HepG2 (cell line): ENCODE measurements around the gene FAM219A. TPM values are rescaled to one million over a fixed set of nuclear protein-coding genes. Genes with fewer than 3 reads are reported as not detected.

ENCODE experiments used
- ATAC-seq: fragments of 200-7000 bp; cut with Tn5 transposase; 3 replicates; pipeline ENCODE4 v1.9.1; 2020; ENCODE audit warnings: mild to moderate bottlenecking, moderate library complexity
- BruUV-seq: library from RNA; stranded (reverse); fragments of 400-500 nt; replicated peaks from 2 replicates; lab custom pipeline; 2021; lab: Mats Ljungman, UMichigan
- CTCF ChIA-PET: fragments of 300-600 bp; formaldehyde crosslinking; extraction: SDS; loops from one replicate; lab custom pipeline; 2021; ENCODE audit warnings: low total read pairs, inconsistent platforms, low intra/inter-chr PET ratio; lab: Yijun Ruan, JAX
- POLR2A ChIA-PET: fragments of 350-600 bp; sonication (Branson Sonifier 250); formaldehyde crosslinking; loops from one replicate; lab custom pipeline; 2020; ENCODE audit warnings: antibody characterized with exemption, inconsistent platforms; lab: Yijun Ruan, JAX
- DNase-seq: peaks from one replicate; pipeline ENCODE4 v3.0.0-alpha.2; 2015; ENCODE audit warnings: low spot score
- FAIRE-seq: peaks from 3 replicates; lab custom pipeline; 2011; peaks lifted over from hg19 to GRCh38; lab: Jason Lieb, UNC
- H2AFZ ChIP-seq: one replicate; pipeline ENCODE4 v1.6.1; 2011; ENCODE audit warnings: low read length, inconsistent platforms
- H3K27ac ChIP-seq: fragments of 300-600 bp; 3 replicates; pipeline ENCODE4 v1.8.0; 2011; ENCODE audit warnings: mixed run types, mild to moderate bottlenecking, mixed read lengths, low read length, inconsistent platforms; ENCODE audit not compliant: insufficient read depth; ENCODE audit errors: extremely low read length
- H3K27me3 ChIP-seq, 2 experiments: fragments of 200-600 bp in 1 of 2; 2 replicates in 1 of 2; 3 replicates in 1 of 2; pipeline versions ENCODE4 v1.6.0 to v1.8.0; 2011; ENCODE audit warnings: low read length in 2 of 2, mild to moderate bottlenecking in 2 of 2, moderate library complexity in 2 of 2, inconsistent platforms in 1 of 2; ENCODE audit not compliant: insufficient read depth in 2 of 2, control insufficient read depth in 1 of 2
- H3K36me3 ChIP-seq, 2 experiments: fragments of 200-600 bp in 1 of 2; replicated peaks in 1 of 2; 2 replicates in 1 of 2; 3 replicates in 1 of 2; pipeline versions ENCODE4 v1.5.1 to v1.8.0; 2011; ENCODE audit warnings: low read length in 2 of 2, inconsistent platforms in 1 of 2; ENCODE audit not compliant: insufficient read depth in 2 of 2, control insufficient read depth in 1 of 2
- H3K4me1 ChIP-seq: 2 replicates; pipeline ENCODE4 v1.5.1; 2012; ENCODE audit warnings: low read length, inconsistent platforms; ENCODE audit not compliant: insufficient read depth
- H3K4me2 ChIP-seq: 2 replicates; pipeline ENCODE4 v1.6.0; 2011; ENCODE audit warnings: low read depth, low read length, inconsistent platforms
- H3K4me3 ChIP-seq, 3 experiments: fragments of 200-600 bp in 1 of 3; sonication (generic), shearing (Covaris generic) in 1 of 3; replicated peaks in 1 of 3; 2 replicates each; pipeline ENCODE4 v1.5.1; 2011 to 2016; ENCODE audit warnings: low read length in 3 of 3, inconsistent platforms in 2 of 3, low read depth in 2 of 3, mild to moderate bottlenecking in 2 of 3, control low read depth in 1 of 3, mixed read lengths in 1 of 3; ENCODE audit not compliant: insufficient read depth in 1 of 3
- H3K79me2 ChIP-seq: one replicate; pipeline ENCODE4 v1.6.1; 2011; ENCODE audit warnings: low read length, inconsistent platforms; ENCODE audit not compliant: insufficient read depth
- H3K9ac ChIP-seq: 2 replicates; pipeline ENCODE4 v1.6.0; 2011; ENCODE audit warnings: mild to moderate bottlenecking, low read depth, low read length, inconsistent platforms; ENCODE audit not compliant: insufficient read depth
- H3K9me3 ChIP-seq: 2 replicates; pipeline ENCODE4 v1.5.1; 2012; ENCODE audit warnings: mild to moderate bottlenecking, low read length
- H4K20me1 ChIP-seq: 2 replicates; pipeline ENCODE4 v1.6.0; 2011; ENCODE audit warnings: inconsistent platforms, mild to moderate bottlenecking, low read length, moderate library complexity; ENCODE audit not compliant: insufficient read depth
- FOXP4 ChIP-seq: sonication (generic); formaldehyde crosslinking; IDR thresholded peaks from 2 replicates; pipeline ENCODE4 v1.4.0; 2020; ENCODE audit warnings: missing genetic modification reagents
- HMGA1 ChIP-seq: sonication (generic); formaldehyde crosslinking; conservative IDR thresholded peaks from 2 replicates; pipeline ENCODE4 v1.4.0; 2020; ENCODE audit warnings: missing genetic modification reagents
- HNF4G ChIP-seq, 2 experiments: sonication (generic) in 1 of 2; formaldehyde crosslinking in 1 of 2; IDR thresholded peaks; 2 replicates each; pipeline versions ENCODE4 v1.4.0 to v1.6.1; 2011 to 2020; ENCODE audit warnings: borderline replicate concordance in 2 of 2, low read depth in 2 of 2, mild to moderate bottlenecking in 2 of 2, low read length in 1 of 2, missing genetic modification reagents in 1 of 2, moderate library complexity in 1 of 2
- MBNL3 ChIP-seq: fragments of 250-450 bp; sonication (Bioruptor Pico); conservative IDR thresholded peaks from 2 replicates; pipeline ENCODE4 v1.8.0; 2022; ENCODE audit warnings: mild to moderate bottlenecking, inconsistent platforms
- MTF2 ChIP-seq: sonication (generic); formaldehyde crosslinking; IDR thresholded peaks from 2 replicates; pipeline ENCODE4 v1.5.0; 2020; ENCODE audit warnings: missing genetic modification reagents, borderline replicate concordance
- NFE2L1 ChIP-seq: sonication (generic); formaldehyde crosslinking; IDR thresholded peaks from 2 replicates; pipeline ENCODE4 v1.4.0; 2020; ENCODE audit warnings: missing genetic modification reagents, mild to moderate bottlenecking, borderline replicate concordance
- RARG ChIP-seq: sonication (generic); formaldehyde crosslinking; IDR thresholded peaks from 2 replicates; pipeline ENCODE4 v1.4.0; 2020; ENCODE audit warnings: low read depth, mild to moderate bottlenecking, missing genetic modification reagents
- SIX1 ChIP-seq: sonication (generic); formaldehyde crosslinking; IDR thresholded peaks from 2 replicates; pipeline ENCODE4 v1.4.0; 2020; ENCODE audit warnings: missing genetic modification reagents, borderline replicate concordance
- ZNF225 ChIP-seq: sonication (generic); formaldehyde crosslinking; IDR thresholded peaks from 2 replicates; pipeline ENCODE4 v1.4.0; 2020; ENCODE audit warnings: mild to moderate bottlenecking, missing genetic modification reagents
- ZNF264 ChIP-seq: sonication (generic); formaldehyde crosslinking; IDR thresholded peaks from 2 replicates; pipeline ENCODE4 v1.4.0; 2020; ENCODE audit warnings: missing genetic modification reagents
- ZNF549 ChIP-seq: sonication (generic); formaldehyde crosslinking; IDR thresholded peaks from 2 replicates; pipeline ENCODE4 v1.5.0; 2020; ENCODE audit warnings: missing genetic modification reagents
- ZNF614 ChIP-seq: IDR thresholded peaks from 2 replicates; pipeline ENCODE4 v1.6.1; 2018; ENCODE audit warnings: missing biosample characterization, missing genetic modification reagents, inconsistent platforms, borderline replicate concordance
- ZNF773 ChIP-seq: sonication (generic); formaldehyde crosslinking; IDR thresholded peaks from 2 replicates; pipeline ENCODE4 v1.4.0; 2020; ENCODE audit warnings: missing genetic modification reagents, borderline replicate concordance
- ZSCAN5A ChIP-seq: sonication (generic); formaldehyde crosslinking; IDR thresholded peaks from 2 replicates; pipeline ENCODE4 v1.8.0; 2022; ENCODE audit warnings: mild to moderate bottlenecking, missing genetic modification reagents, borderline replicate concordance
- WGBS: methylation state at CpG from one replicate; pipeline ENCODE4 v1.1.6; 2017; ENCODE audit warnings: low lambda C conversion rate; 5-methylcytosine and 5-hydroxymethylcytosine counted together
- in situ Hi-C: cut with HindIII; loops from 2 replicates; pipeline ENCODE4 v1.10.0; 2017; ENCODE audit warnings: low pct_unique_long_range_greater_than_20kb; ENCODE audit not compliant: extremely low pct_ligation_motif_present
- intact Hi-C: fragments of 100-400 bp; cut with micrococcal nuclease; formaldehyde crosslinking; loops from one replicate; pipeline ENCODE4 v1.10.0; 2022; ENCODE audit not compliant: unreplicated experiment
- polyA plus RNA-seq, 8 experiments: library from polyadenylated mRNA; depleted of rRNA in 3 of 8; stranded (reverse) in 7 of 8; unstranded in 1 of 8; fragments of >200 nt; fragmentation: Illumina TruSeq in 4 of 8; extraction: Trizol in 4 of 8; gene quantifications; 2 replicates each; pipeline versions ENCODE4 v1.2.1 to v1.2.3, GENCODE V29; 2011 to 2016; ENCODE audit warnings: low read depth in 4 of 8, missing spikeins in 1 of 8, mixed read lengths in 1 of 8; ENCODE audit not compliant: insufficient read depth in 1 of 8
- total RNA-seq, 5 experiments: library from RNA; depleted of rRNA; stranded (reverse); fragments of >200 nt; fragmentation: Illumina TruSeq; extraction: Trizol; gene quantifications; 2 replicates each; pipeline ENCODE4 v1.2.3, GENCODE V29; 2016; ENCODE audit warnings: low read depth in 1 of 5
- TF ChIP-seq, protein P1 (sequence below), 2 experiments: IDR thresholded peaks; 2 replicates each; pipeline ENCODE4 v1.6.1; 2011 to 2012; ENCODE audit warnings: low read length in 2 of 2, borderline replicate concordance in 1 of 2, low read depth in 1 of 2, mild to moderate bottlenecking in 1 of 2, moderate library complexity in 1 of 2

Gene FAM219A
- total and polyA plus RNA-seq, 2 of the 13 experiments (the other 11 are each of a cell fraction or from before 2014, with no cell fraction given): 3.9 to 6.4 TPM

GRCh38 chr9:34374905-34375552 is 83.3 kb downstream of the FAM219A start:
- intact Hi-C loops: loop anchor here (5.0 kb wide), 1 partner anchor 123 kb away; no protein-coding TSS in a partner anchor
- FAIRE-seq: peak; percentile 98
- Histone ChIP-seq H3K27ac (peak overlapping the region; percentile 85), H3K36me3 (peaks cover 18 to 24% of the 10 kb centered on the region in 2 experiments), H4K20me1 (no peaks in the 10 kb centered on the region), H2AFZ (peak overlapping the region; percentile 60), H3K9ac (peak overlapping the region; percentile 68), H3K4me2 (peak overlapping the region; percentile 99), H3K27me3 (no peaks in the 10 kb centered on the region; a peak in 1 of 5 replicates), H3K4me1 (peaks cover 45% of the 10 kb centered on the region), H3K79me2 (peaks cover 22% of the 10 kb centered on the region), H3K9me3 (no peaks in the 10 kb centered on the region), H3K4me3 (peak overlapping the region; percentile 73 to 90 (median 79))
- ATAC-seq: peak; percentile 74
- WGBS: 2% methylated on average over 5 of the region's 5 CpGs
- in situ Hi-C loops: loop anchor here (5.0 kb wide), 1 partner anchor 43 kb away; no protein-coding TSS in a partner anchor
- DNase-seq: peak; percentile 94
- ChIA-PET CTCF (interaction anchor here (7.2 kb wide), 1 partner anchor 43 kb away, joined by 143 read pairs; the partner anchor contains the start of genes KIF24 and NUDT2), POLR2A (interaction anchor here (0.8 to 9.2 kb wide), 9 partner anchors 10 to 196 kb away, joined by 3 to 162 read pairs (median 12); partner anchors contain the start of gene UBAP1)
- TSS peak; percentile 92 for BruUV-seq
- TF ChIP-seq ZNF225 (CRISPR knock-in tag) (no peak), ZNF549 (no peak), MBNL3 (CRISPR knock-in tag) (no peak), ZNF264 (peak; percentile 80; the same call in 1 of the 2 replicates), MTF2 (CRISPR knock-in tag) (0 out of 2 replicates have a peak, but pooled peaks have one; percentile 44), SIX1 (CRISPR knock-in tag) (peak; percentile 62; the same call in 1 of the 2 replicates), ZNF614 (CRISPR knock-in tag) (no peak; the same call in 1 of the 2 replicates), NFE2L1 (no peak), FOXP4 (CRISPR knock-in tag) (no peak; the same call in 1 of the 2 replicates), RARG (CRISPR knock-in tag) (no peak), HMGA1 (CRISPR knock-in tag) (no peak), ZNF773 (CRISPR knock-in tag) (no peak), HNF4G (IDR thresholded peaks at IDR 0.05; ENCODE audit: borderline replicate concordance, low read depth, low read length) (no peak; the same call in none of the 2 replicates), HNF4G (CRISPR knock-in tag; IDR thresholded peaks at IDR 0.05; ENCODE audit: borderline replicate concordance, low read depth) (peak; percentile 71; the same call in 1 of the 2 replicates), ZSCAN5A (CRISPR knock-in tag) (no peak)
- TF ChIP-seq, protein P1, sequence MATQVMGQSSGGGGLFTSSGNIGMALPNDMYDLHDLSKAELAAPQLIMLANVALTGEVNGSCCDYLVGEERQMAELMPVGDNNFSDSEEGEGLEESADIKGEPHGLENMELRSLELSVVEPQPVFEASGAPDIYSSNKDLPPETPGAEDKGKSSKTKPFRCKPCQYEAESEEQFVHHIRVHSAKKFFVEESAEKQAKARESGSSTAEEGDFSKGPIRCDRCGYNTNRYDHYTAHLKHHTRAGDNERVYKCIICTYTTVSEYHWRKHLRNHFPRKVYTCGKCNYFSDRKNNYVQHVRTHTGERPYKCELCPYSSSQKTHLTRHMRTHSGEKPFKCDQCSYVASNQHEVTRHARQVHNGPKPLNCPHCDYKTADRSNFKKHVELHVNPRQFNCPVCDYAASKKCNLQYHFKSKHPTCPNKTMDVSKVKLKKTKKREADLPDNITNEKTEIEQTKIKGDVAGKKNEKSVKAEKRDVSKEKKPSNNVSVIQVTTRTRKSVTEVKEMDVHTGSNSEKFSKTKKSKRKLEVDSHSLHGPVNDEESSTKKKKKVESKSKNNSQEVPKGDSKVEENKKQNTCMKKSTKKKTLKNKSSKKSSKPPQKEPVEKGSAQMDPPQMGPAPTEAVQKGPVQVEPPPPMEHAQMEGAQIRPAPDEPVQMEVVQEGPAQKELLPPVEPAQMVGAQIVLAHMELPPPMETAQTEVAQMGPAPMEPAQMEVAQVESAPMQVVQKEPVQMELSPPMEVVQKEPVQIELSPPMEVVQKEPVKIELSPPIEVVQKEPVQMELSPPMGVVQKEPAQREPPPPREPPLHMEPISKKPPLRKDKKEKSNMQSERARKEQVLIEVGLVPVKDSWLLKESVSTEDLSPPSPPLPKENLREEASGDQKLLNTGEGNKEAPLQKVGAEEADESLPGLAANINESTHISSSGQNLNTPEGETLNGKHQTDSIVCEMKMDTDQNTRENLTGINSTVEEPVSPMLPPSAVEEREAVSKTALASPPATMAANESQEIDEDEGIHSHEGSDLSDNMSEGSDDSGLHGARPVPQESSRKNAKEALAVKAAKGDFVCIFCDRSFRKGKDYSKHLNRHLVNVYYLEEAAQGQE (IDR thresholded peaks at IDR 0.05; ENCODE audit: borderline replicate concordance in 1 of 2, low read depth in 1 of 2, low read length in 2 of 2): no peak
